Upper lobe of left lung (tissue), 4 donors: ENCODE results near the gene CIPC.

ENCODE experiments used
- EP300 ChIP-seq, 4 donors: sonication (generic); formaldehyde crosslinking; IDR thresholded peaks; one replicate each; pipeline ENCODE4 v1.5.1; 2017; ENCODE audit warnings: antibody characterized with exemption in 4 of 4, control low read depth in 2 of 4
- POLR2A ChIP-seq, 4 donors: fragments of 450-650 bp; IDR thresholded peaks; one replicate each; pipeline ENCODE4 v1.5.1; 2016 to 2017; ENCODE audit warnings: antibody characterized with exemption in 4 of 4, mild to moderate bottlenecking in 2 of 4
- POLR2AphosphoS5 ChIP-seq, 2 donors: sonication (generic); formaldehyde crosslinking; IDR thresholded peaks; one replicate each; pipeline ENCODE4 v1.5.1; 2017; ENCODE audit warnings: antibody characterized with exemption in 2 of 2
- TF ChIP-seq, protein P1 (sequence below), 6 experiments: fragments of 450-650 bp in 4 of 6; fragments of 200-600 bp in 2 of 6; sonication (generic) in 2 of 6; IDR thresholded peaks; one replicate each; pipeline ENCODE4 v1.5.1; 2016 to 2019; ENCODE audit warnings: antibody characterized with exemption in 6 of 6

DNA sequence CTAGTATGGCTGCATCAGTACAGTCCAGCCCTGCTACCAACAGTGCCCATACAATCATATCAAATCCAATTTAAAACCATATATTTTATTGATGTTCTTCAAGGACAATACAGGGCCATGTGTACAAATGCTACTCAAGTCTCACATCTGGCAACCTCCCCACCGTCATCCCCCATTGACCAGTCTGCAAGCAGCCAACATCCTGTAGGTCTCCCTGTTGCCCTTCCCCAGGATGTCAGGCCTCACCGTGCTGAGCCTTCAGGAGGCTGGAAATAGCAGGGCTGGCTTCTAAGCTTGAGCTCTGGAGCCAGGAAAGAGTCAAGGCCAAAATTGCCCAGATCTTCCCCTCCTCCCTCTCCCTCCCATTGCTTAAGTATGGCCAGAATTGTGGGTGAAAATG is 33.1 kb downstream of the CIPC start:
- TF ChIP-seq, protein P1, sequence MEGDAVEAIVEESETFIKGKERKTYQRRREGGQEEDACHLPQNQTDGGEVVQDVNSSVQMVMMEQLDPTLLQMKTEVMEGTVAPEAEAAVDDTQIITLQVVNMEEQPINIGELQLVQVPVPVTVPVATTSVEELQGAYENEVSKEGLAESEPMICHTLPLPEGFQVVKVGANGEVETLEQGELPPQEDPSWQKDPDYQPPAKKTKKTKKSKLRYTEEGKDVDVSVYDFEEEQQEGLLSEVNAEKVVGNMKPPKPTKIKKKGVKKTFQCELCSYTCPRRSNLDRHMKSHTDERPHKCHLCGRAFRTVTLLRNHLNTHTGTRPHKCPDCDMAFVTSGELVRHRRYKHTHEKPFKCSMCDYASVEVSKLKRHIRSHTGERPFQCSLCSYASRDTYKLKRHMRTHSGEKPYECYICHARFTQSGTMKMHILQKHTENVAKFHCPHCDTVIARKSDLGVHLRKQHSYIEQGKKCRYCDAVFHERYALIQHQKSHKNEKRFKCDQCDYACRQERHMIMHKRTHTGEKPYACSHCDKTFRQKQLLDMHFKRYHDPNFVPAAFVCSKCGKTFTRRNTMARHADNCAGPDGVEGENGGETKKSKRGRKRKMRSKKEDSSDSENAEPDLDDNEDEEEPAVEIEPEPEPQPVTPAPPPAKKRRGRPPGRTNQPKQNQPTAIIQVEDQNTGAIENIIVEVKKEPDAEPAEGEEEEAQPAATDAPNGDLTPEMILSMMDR (IDR thresholded peaks at IDR 0.05): no peak
- TF ChIP-seq EP300 (IDR thresholded peaks at IDR 0.05) (no peak), POLR2AphosphoS5 (IDR thresholded peaks at IDR 0.05) (no peak), POLR2A (IDR thresholded peaks at IDR 0.05) (no peak)
